GM21619 (cell line): Measurements from ENCODE around the gene KHNYN.
A peak's percentile ranks its signal among the peaks of the same experiment; 100 is the strongest.

Source experiments
- ATAC-seq: cut with Tn5 transposase; IDR thresholded peaks from one replicate; pipeline ENCODE4 v1.9.1; 2021; ENCODE audit not compliant: unreplicated experiment

KHNYN gene

GRCh38 chr14:24399999-24400718, 29.6 kb upstream of the KHNYN start:
- ATAC-seq = no peak

DNA sequence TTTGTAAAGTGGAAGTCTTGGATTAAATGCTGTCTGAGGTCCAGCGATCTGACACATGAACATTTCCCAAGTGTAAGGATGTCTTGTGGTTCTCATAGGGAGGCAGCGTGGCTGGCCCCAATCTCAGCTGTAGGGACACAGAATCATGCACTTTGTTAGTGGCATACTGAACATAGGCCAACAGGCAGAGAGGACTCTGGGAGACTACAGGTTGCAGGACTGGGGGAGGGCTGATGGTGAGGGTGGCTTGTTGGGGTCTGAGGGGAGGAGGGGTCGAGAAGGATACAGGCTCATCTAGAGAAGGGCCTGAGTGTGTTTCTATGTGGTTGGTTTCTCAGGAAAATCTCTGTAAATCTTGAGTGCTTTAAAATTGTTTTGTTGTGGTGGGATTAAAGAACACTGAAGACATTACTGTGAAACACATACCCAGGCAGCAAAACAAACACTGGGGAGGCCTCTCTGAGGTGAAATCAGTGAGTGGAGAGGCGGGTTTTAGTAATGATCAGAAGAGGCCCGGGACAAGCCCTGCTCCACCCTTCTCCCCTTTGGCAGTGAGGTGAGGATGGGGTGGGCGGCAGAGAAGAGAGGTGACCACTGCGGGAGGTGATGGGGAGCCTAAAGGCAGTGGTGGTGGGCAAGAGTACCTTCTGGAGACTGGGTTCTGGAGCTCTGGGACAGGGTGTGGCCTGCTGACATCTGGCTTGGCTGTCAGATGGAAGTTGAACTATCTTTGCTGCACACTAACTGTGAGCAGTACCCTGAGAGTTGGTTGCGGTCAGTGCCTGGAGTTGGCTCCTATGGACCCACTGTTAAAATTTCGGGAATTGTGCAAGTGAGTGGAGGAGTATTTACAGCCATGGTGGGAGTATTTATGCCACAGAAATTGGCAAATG, 27.7 kb upstream of the KHNYN start:
- no peak for ATAC-seq

- ATAC-seq = no peak
Measured at GRCh38 chr14:24403294-24403998, 26.3 kb upstream of the KHNYN start.

DNA sequence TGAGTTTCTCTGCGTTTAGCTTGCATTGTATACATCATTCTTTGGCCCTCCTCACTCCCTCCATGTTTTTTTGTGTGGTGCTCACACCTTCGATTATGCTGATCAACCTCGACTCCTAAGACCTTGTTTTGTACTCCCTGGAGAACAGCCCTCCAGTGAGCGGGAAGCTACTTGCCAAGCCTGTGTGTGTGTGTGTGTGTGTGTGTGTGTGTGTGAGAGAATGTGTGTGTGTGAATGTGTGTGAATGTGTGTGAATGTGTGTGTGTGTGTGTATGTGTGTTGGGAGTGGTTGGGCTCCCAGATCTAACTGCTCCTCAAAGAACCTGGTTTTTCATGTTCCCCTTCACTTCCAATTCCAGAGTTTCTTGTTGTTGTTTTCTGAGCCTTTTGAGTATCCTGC, 24.9 kb upstream of the KHNYN start:
- no peak for ATAC-seq

- no peak for ATAC-seq
Measured at GRCh38 chr14:24406416-24406815, 23.3 kb upstream of the KHNYN start.

DNA sequence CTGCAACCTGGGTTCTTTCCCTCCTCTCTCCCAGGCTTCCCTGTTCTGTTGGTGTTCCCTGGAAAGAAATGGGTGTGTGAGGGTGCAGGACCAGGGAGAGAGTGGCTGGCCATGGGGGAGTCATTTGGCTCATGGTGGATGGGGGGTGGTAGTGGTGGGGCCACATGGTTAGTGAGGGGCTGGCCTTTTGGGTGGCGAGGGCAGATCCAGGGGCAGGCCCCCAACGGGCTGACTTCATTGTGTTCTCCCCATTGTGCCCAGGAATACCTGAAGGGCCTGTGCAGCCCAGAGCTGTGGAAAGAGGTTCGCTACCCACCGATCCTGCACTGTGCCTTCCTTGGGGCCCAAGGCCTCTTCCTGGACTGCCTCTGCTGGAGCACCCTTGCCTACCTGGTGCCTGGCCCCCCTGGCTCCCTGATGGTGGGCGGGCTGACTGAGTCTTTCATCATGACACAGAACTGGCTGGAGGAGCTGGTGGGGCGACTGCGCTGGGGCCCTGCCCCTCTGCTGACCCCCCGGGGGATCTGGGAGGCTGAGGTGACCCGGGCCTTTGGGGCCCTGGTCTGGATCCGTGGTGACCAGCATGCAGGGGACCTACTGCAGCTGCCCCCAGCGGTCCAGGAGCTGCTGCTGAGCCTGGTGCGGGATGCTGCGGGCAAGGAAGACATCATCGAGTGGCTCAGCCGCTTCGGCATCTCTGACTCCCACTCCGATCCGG, 22.0 kb upstream of the KHNYN start:
- ATAC-seq = no peak

GRCh38 chr14:24408764-24409163, 21.0 kb upstream of the KHNYN start:
- no peak for ATAC-seq

DNA sequence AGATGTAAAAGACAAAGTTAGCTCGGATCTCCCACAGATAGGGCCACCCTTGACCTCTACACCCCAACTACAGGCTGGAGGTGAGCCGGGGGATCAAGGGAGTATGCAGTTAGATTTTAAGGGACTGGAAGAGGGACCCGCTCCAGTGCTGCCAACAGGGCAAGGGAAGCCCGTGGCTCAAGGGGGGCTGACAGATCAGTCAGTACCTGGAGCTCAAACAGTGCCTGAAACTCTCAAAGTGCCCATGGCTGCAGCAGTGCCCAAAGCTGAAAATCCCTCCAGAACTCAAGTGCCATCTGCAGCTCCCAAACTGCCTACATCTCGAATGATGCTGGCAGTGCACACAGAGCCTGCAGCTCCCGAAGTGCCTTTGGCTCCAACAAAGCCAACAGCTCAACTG, 20.6 kb upstream of the KHNYN start:
- no peak for ATAC-seq

DNA sequence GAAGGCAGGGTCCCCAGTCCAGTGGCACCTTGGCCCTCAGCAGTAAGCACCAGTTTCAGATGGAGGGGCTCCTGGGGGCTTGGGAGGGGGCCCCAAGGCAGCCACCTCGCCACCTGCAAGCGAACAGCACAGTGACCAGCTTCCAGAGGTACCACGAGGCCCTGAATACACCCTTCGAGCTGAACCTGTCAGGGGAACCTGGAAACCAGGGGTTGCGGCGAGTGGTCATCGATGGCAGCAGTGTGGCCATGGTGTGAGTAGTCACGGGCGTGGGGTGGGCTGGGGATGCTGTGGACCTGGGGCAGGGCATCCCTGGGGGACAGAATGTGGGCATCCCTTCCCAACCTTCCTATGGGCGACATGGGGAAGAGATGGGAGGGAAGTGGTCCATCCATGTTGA, 19.8 kb upstream of the KHNYN start:
- ATAC-seq = no peak

DNA sequence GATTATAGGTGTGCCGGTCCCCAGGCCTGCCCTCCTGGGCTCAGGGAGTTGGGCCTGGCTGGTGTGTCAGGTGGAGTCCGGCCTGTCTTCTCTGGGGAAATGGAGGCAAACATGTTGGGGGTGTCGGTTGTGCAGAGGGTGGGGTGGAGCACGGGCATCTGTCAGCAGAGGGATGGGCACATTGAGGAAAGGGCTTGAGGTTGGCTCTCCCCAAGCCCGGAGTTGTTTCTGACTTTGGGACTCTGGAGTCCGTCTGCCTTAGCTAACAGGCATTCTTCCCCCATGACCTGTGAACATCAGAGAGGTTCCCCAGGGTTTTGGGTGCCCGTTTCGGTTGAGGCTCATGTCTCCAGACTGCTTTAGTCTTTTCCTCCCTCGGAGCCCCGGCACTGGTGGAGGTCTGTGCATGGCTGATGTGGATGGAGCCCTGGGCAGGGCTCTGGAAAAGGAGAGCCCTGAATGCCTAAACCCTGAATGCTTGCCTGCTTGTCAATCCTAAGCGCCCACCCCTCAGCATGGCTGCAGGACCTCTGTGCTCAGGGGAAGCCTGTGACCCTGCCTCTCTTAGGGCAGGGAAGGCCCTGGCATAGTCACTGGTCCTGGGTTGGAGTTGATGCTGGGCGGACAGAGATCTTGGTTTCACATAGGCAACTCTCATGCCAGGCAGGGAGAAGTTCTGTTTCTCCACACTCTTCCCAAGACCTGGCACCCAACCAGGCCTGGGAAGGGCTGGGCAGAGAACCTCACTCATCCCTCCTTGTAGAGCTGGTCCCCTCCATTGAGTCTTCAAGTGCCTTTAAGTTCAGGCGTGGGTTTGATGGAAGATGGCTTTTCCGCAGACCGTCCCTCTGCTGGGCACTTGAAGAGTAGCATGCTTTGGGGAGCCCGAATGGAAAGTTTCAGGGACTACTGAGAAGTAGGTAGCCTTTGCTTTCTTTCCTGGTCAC, 18.0 kb upstream of the KHNYN start:
- ATAC-seq = peak; percentile 61

- no peak for ATAC-seq
Measured at GRCh38 chr14:24414077-24414476, 15.7 kb upstream of the KHNYN start.

GRCh38 chr14:24414732-24415420, 14.9 kb upstream of the KHNYN start:
- no peak for ATAC-seq

GRCh38 chr14:24415421-24416253, 14.1 kb upstream of the KHNYN start:
- no peak for ATAC-seq

GRCh38 chr14:24416254-24416931, 13.4 kb upstream of the KHNYN start:
- ATAC-seq = no peak

- ATAC-seq = no peak
Measured at GRCh38 chr14:24416932-24417619, 12.7 kb upstream of the KHNYN start.

DNA sequence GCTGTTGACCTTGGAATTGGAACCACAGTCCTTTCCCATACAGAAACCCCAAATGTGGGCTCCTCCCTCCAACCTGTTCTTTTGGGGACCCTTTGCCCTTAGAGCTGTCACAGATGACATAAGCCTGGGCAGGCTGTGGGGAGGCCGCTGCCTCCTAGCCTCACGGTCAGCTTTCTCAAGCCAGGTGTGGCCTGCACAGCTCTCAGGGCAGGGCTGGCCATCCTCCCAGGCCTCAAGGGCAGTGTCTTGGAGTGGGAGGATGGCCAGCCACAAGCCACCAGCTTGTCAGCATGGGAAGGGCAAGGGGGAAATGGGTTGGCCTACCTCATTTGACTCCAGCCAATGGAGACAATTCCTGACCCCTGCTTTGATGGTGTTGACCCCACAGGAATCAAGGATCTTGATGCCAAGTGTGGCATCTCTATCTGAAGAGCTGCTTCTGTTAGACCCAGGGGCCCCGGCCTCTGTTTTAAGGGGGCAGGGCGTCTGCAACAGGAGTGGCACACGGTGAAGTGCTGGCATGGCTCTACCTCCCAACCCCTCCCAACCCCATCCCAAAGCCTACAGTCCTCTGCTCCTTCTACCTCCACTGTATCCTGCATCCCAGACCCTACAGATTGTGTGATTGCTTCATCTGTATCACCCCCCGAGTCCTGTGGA, 11.8 kb upstream of the KHNYN start:
- no peak for ATAC-seq

- no peak for ATAC-seq
Measured at GRCh38 chr14:24418492-24418873, 11.3 kb upstream of the KHNYN start.
